ENCODE data around the gene TTC12. TPM values are rescaled to one million over a fixed set of nuclear protein-coding genes. Genes with fewer than 3 reads are reported as not detected.

The TTC12 gene
- total RNA-seq, 1 experiment from 2014 or later, result 24.3 TPM

GRCh38 chr11:113377681-113378412 is 63.5 kb downstream of the TTC12 start:
- CTCF ChIA-PET, result interaction anchor here (0.6 kb wide), 1 partner anchor 198 kb away, joined by 22 read pairs; no protein-coding TSS in a partner anchor
- intact Hi-C loops (cut with micrococcal nuclease; ENCODE audit: unreplicated experiment), result no loop called here
- ATAC-seq, result no peak

GRCh38 chr11:113378692-113379091 is 64.3 kb downstream of the TTC12 start:
- no peak for TF ChIP-seq SIN3A (IDR thresholded peaks at IDR 0.05; ENCODE audit: borderline replicate concordance, insufficient read depth, low read depth, low read length)
- no peak for TF ChIP-seq POLR2AphosphoS5 (IDR thresholded peaks at IDR 0.05; ENCODE audit: low read depth, low read length)
- TF ChIP-seq CTCF (IDR thresholded peaks at IDR 0.05), result no peak
- TF ChIP-seq, protein P1, sequence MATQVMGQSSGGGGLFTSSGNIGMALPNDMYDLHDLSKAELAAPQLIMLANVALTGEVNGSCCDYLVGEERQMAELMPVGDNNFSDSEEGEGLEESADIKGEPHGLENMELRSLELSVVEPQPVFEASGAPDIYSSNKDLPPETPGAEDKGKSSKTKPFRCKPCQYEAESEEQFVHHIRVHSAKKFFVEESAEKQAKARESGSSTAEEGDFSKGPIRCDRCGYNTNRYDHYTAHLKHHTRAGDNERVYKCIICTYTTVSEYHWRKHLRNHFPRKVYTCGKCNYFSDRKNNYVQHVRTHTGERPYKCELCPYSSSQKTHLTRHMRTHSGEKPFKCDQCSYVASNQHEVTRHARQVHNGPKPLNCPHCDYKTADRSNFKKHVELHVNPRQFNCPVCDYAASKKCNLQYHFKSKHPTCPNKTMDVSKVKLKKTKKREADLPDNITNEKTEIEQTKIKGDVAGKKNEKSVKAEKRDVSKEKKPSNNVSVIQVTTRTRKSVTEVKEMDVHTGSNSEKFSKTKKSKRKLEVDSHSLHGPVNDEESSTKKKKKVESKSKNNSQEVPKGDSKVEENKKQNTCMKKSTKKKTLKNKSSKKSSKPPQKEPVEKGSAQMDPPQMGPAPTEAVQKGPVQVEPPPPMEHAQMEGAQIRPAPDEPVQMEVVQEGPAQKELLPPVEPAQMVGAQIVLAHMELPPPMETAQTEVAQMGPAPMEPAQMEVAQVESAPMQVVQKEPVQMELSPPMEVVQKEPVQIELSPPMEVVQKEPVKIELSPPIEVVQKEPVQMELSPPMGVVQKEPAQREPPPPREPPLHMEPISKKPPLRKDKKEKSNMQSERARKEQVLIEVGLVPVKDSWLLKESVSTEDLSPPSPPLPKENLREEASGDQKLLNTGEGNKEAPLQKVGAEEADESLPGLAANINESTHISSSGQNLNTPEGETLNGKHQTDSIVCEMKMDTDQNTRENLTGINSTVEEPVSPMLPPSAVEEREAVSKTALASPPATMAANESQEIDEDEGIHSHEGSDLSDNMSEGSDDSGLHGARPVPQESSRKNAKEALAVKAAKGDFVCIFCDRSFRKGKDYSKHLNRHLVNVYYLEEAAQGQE (IDR thresholded peaks at IDR 0.05; ENCODE audit: insufficient read depth in 1 of 2, low read depth in 2 of 2, low read length in 1 of 2), result no peak
- no peak for TF ChIP-seq TCF7L2 (IDR thresholded peaks at IDR 0.05; ENCODE audit: low read depth, low read length)
- no peaks in the 10 kb centered on the region for H3K36me3 ChIP-seq (ENCODE audit: control insufficient read depth, insufficient read depth, low read length)
- intact Hi-C loops (cut with micrococcal nuclease; ENCODE audit: unreplicated experiment) (no loop called here), in situ Hi-C loops (cut with HindIII; ENCODE audit: low pct_unique_long_range_greater_than_20kb, low sequenced_read_pairs) (no loop called here)
- no peak for DNase-seq (ENCODE audit: low read depth, low spot score)
- no peak overlapping the region for H3K4me3 ChIP-seq (ENCODE audit: low read depth in 2 of 2, low read length in 2 of 2)
- ChIA-PET CTCF (no interaction called here), POLR2A (interaction anchor here (0.6 kb wide), 1 partner anchor 120 kb away, joined by 3 read pairs; no protein-coding TSS in a partner anchor)
- no TSS peak for BruUV-seq (replicated peaks)
- no peak overlapping the region for H3K27ac ChIP-seq (ENCODE audit: low read length)
- H3K4me1 ChIP-seq (ENCODE audit: control insufficient read depth, insufficient read depth, low read length), result no peaks in the 10 kb centered on the region
- H3K27me3 ChIP-seq (ENCODE audit: control insufficient read depth, insufficient read depth, low read length), result no peaks in the 10 kb centered on the region
- H3K9me3 ChIP-seq (ENCODE audit: control insufficient read depth, insufficient read depth, low read depth, low read length), result no peaks in the 10 kb centered on the region
- no peak for ATAC-seq

More at GRCh38 chr11:113377681-113378412, 63.5 kb downstream of the TTC12 start:
- POLR2A ChIA-PET, result no interaction called here
- TF ChIP-seq TCF7L2 (IDR thresholded peaks at IDR 0.05; ENCODE audit: low read depth, low read length) (no peak), SIN3A (IDR thresholded peaks at IDR 0.05; ENCODE audit: borderline replicate concordance, insufficient read depth, low read depth, low read length) (no peak), CTCF (IDR thresholded peaks at IDR 0.05) (no peak), POLR2AphosphoS5 (IDR thresholded peaks at IDR 0.05; ENCODE audit: low read depth, low read length) (no peak)
- TF ChIP-seq, protein P1 (IDR thresholded peaks at IDR 0.05; ENCODE audit: insufficient read depth in 1 of 2, low read depth in 2 of 2, low read length in 1 of 2), result no peak
- Histone ChIP-seq H3K9me3 (ENCODE audit: control insufficient read depth, insufficient read depth, low read depth, low read length) (no peaks in the 10 kb centered on the region), H3K27me3 (ENCODE audit: control insufficient read depth, insufficient read depth, low read length) (no peaks in the 10 kb centered on the region), H3K4me1 (ENCODE audit: control insufficient read depth, insufficient read depth, low read length) (no peaks in the 10 kb centered on the region), H3K27ac (ENCODE audit: low read length) (no peak overlapping the region), H3K36me3 (ENCODE audit: control insufficient read depth, insufficient read depth, low read length) (no peaks in the 10 kb centered on the region), H3K4me3 (ENCODE audit: low read depth in 2 of 2, low read length in 2 of 2) (no peak overlapping the region)
- no peak for DNase-seq (ENCODE audit: low read depth, low spot score)
- in situ Hi-C loops (cut with HindIII; ENCODE audit: low pct_unique_long_range_greater_than_20kb, low sequenced_read_pairs), result no loop called here
- no TSS peak for BruUV-seq (replicated peaks)
